GM18520 (cell line): ENCODE measurements around the gene CHORDC1.
"Not testable (repeated sequence)": the region's sequence is repeated elsewhere in the genome, so short reads cannot be mapped to it uniquely, and the experiment has no call there.

Experiments
- ATAC-seq: cut with Tn5 transposase; IDR thresholded peaks from one replicate; pipeline ENCODE4 v1.9.1; 2021; ENCODE audit not compliant: unreplicated experiment

Gene CHORDC1

GRCh38 chr11:90218606-90219005, 4.2 kb downstream of the CHORDC1 start:
- no peak for ATAC-seq

GRCh38 chr11:90216611-90217010, 6.2 kb downstream of the CHORDC1 start:
- ATAC-seq = no peak

- no peak for ATAC-seq
These were observed 9.5 kb downstream of the CHORDC1 start for GRCh38 chr11:90213322-90213721.

GRCh38 chr11:90208857-90209256, 14.0 kb downstream of the CHORDC1 start:
- ATAC-seq = no peak

- not testable (repeated sequence) for ATAC-seq
These were observed 14.9 kb downstream of the CHORDC1 start for GRCh38 chr11:90207992-90208391.

- peak; percentile 58 for ATAC-seq
These were observed 17.8 kb downstream of the CHORDC1 start for GRCh38 chr11:90204832-90205646.

GRCh38 chr11:90204407-90204806, 18.4 kb downstream of the CHORDC1 start:
- no peak for ATAC-seq

GRCh38 chr11:90202342-90202741, 20.5 kb downstream of the CHORDC1 start:
- no peak for ATAC-seq

- no peak for ATAC-seq
These were observed 25.5 kb downstream of the CHORDC1 start for GRCh38 chr11:90197377-90197776.

GRCh38 chr11:90192869-90193582, 29.8 kb downstream of the CHORDC1 start:
- no peak for ATAC-seq

GRCh38 chr11:90189011-90189410, 33.8 kb downstream of the CHORDC1 start:
- ATAC-seq = no peak

GRCh38 chr11:90187839-90188238, 35.0 kb downstream of the CHORDC1 start:
- peak; percentile 34 for ATAC-seq

GRCh38 chr11:90179923-90180322, 42.9 kb downstream of the CHORDC1 start:
- ATAC-seq = no peak

- no peak for ATAC-seq
These were observed 44.1 kb downstream of the CHORDC1 start for GRCh38 chr11:90178751-90179150.

GRCh38 chr11:90176069-90176468, 46.8 kb downstream of the CHORDC1 start:
- no peak for ATAC-seq

GRCh38 chr11:90171359-90171758, 51.5 kb downstream of the CHORDC1 start:
- ATAC-seq = no peak

- no peak for ATAC-seq
These were observed 54.3 kb downstream of the CHORDC1 start for GRCh38 chr11:90168571-90168970.

GRCh38 chr11:90167704-90168103, 55.1 kb downstream of the CHORDC1 start:
- ATAC-seq = not testable (repeated sequence)

GRCh38 chr11:90166982-90167573, 55.8 kb downstream of the CHORDC1 start:
- not testable (repeated sequence) for ATAC-seq
